H1 (cell line): ENCODE data around the gene IKZF3. TPM values are rescaled to one million over a fixed set of nuclear protein-coding genes. Genes with fewer than 3 reads are reported as not detected.

Experiments
- CTCF ChIA-PET: fragments of 300-600 bp; sonication (Branson Sonifier 250); formaldehyde crosslinking; loops from one replicate; lab custom pipeline; 2021; ENCODE audit not compliant: partially characterized antibody; lab: Charles Lee
- POLR2A ChIA-PET: fragments of 300-600 bp; sonication (Branson Sonifier 250); formaldehyde crosslinking; loops from one replicate; lab custom pipeline; 2021; ENCODE audit warnings: inconsistent platforms; ENCODE audit not compliant: partially characterized antibody; lab: Charles Lee
- DNase-seq, 2 experiments: peaks; one replicate each; pipeline versions ENCODE4 v3.0.0 to v3.0.0-alpha.2; 2010 to 2022; ENCODE audit warnings: low spot score in 2 of 2, low read depth in 1 of 2, mixed read lengths in 1 of 2
- FAIRE-seq: peaks from 2 replicates; lab custom pipeline; 2011; peaks lifted over from hg19 to GRCh38; lab: Jason Lieb, UNC
- H2AFZ ChIP-seq: 2 replicates; pipeline ENCODE4 v1.8.1; 2012; ENCODE audit warnings: low read length, inconsistent platforms
- H2AK5ac ChIP-seq: 2 replicates; pipeline ENCODE4 v1.6.1; 2013; ENCODE audit warnings: low read depth, low read length
- H2BK120ac ChIP-seq: replicated peaks from 2 replicates; pipeline ENCODE3; 2013; ENCODE audit warnings: low read depth, low read length, inconsistent platforms
- H2BK12ac ChIP-seq: 2 replicates; pipeline ENCODE4 v1.6.1; 2013; ENCODE audit warnings: low read depth, low read length
- H2BK15ac ChIP-seq: 2 replicates; pipeline ENCODE4 v1.6.1; 2013; ENCODE audit warnings: low read length
- H2BK20ac ChIP-seq: 2 replicates; pipeline ENCODE4 v1.6.1; 2013; ENCODE audit warnings: low read length
- H2BK5ac ChIP-seq: 2 replicates; pipeline ENCODE4 v1.6.1; 2013; ENCODE audit warnings: low read depth, low read length
- H3K14ac ChIP-seq: 2 replicates; pipeline ENCODE4 v1.6.1; 2013; ENCODE audit warnings: inconsistent platforms; ENCODE audit not compliant: insufficient read length
- H3K18ac ChIP-seq: 2 replicates; pipeline ENCODE4 v1.6.1; 2013; ENCODE audit warnings: low read length; ENCODE audit errors: extremely low read depth
- H3K23ac ChIP-seq: 2 replicates; pipeline ENCODE4 v1.6.1; 2013; ENCODE audit warnings: inconsistent platforms; ENCODE audit not compliant: insufficient read length
- H3K23me2 ChIP-seq: 2 replicates; pipeline ENCODE4 v1.6.1; 2013; ENCODE audit warnings: low read depth, low read length
- H3K27ac ChIP-seq: 2 replicates; pipeline ENCODE4 v1.6.1; 2011; ENCODE audit warnings: low read depth, low read length, inconsistent platforms
- H3K27me3 ChIP-seq, 4 experiments: replicated peaks in 1 of 4; 1 replicate in 1 of 4; 2 replicates in 3 of 4; pipeline versions ENCODE4 v1.6.1 to v1.8.1; 2011 to 2013; ENCODE audit warnings: low read length in 3 of 4, mild to moderate bottlenecking in 3 of 4, inconsistent platforms in 2 of 4, mixed read lengths in 2 of 4, moderate library complexity in 1 of 4; ENCODE audit not compliant: control insufficient read depth in 3 of 4, insufficient read depth in 3 of 4; ENCODE audit errors: extremely low read depth in 1 of 4
- H3K36me3 ChIP-seq, 4 experiments: 2 replicates each; pipeline versions ENCODE4 v1.6.1 to v1.8.1; 2011 to 2013; ENCODE audit warnings: mild to moderate bottlenecking in 4 of 4, low read length in 3 of 4, moderate library complexity in 2 of 4, control low read depth in 1 of 4, inconsistent platforms in 1 of 4; ENCODE audit not compliant: insufficient read depth in 4 of 4, control insufficient read depth in 2 of 4
- H3K4ac ChIP-seq: replicated peaks from 2 replicates; pipeline ENCODE3; 2013; ENCODE audit warnings: low read length, low read depth, mixed read lengths, inconsistent platforms; ENCODE audit not compliant: insufficient read length
- H3K4me1 ChIP-seq, 4 experiments: replicated peaks in 1 of 4; 1 replicate in 1 of 4; 2 replicates in 3 of 4; pipeline versions ENCODE4 v1.6.1 to v1.8.1; 2011 to 2013; ENCODE audit warnings: low read length in 3 of 4, inconsistent platforms in 2 of 4, mixed read lengths in 1 of 4; ENCODE audit not compliant: insufficient read depth in 4 of 4, control insufficient read depth in 3 of 4
- H3K4me2 ChIP-seq, 2 experiments: 2 replicates each; pipeline versions ENCODE4 v1.6.1 to v1.8.1; 2011 to 2013; ENCODE audit warnings: low read depth in 2 of 2, low read length in 2 of 2, control low read depth in 1 of 2, inconsistent platforms in 1 of 2, mild to moderate bottlenecking in 1 of 2; ENCODE audit not compliant: insufficient read depth in 1 of 2
- H3K4me3 ChIP-seq, 4 experiments: fragments of 200-600, 300-600 bp in 1 of 4; sonication (generic), shearing (Covaris generic), sonication (Bioruptor Twin) in 1 of 4; 2 replicates each; pipeline versions ENCODE4 v1.5.1 to v1.8.1; 2011 to 2016; ENCODE audit warnings: low read length in 4 of 4, low read depth in 3 of 4, control low read depth in 2 of 4, inconsistent platforms in 2 of 4, mild to moderate bottlenecking in 2 of 4, mixed read lengths in 1 of 4, moderate library complexity in 1 of 4; ENCODE audit not compliant: insufficient read depth in 2 of 4; ENCODE audit errors: extremely low read depth in 1 of 4
- H3K56ac ChIP-seq: replicated peaks from 2 replicates; pipeline ENCODE3; 2013; ENCODE audit warnings: low read depth, mild to moderate bottlenecking, mixed read lengths, low read length, inconsistent platforms; ENCODE audit not compliant: insufficient read length
- H3K79me1 ChIP-seq: 2 replicates; pipeline ENCODE4 v1.6.1; 2013; ENCODE audit warnings: low read depth, low read length, control low read depth
- H3K79me2 ChIP-seq, 2 experiments: 2 replicates each; pipeline versions ENCODE4 v1.6.1 to v1.8.1; 2012 to 2013; ENCODE audit warnings: low read length in 2 of 2, mild to moderate bottlenecking in 2 of 2, inconsistent platforms in 1 of 2; ENCODE audit not compliant: insufficient read depth in 2 of 2, control insufficient read depth in 1 of 2
- H3K9ac ChIP-seq, 4 experiments: replicated peaks in 1 of 4; 1 replicate in 1 of 4; 2 replicates in 3 of 4; pipeline versions ENCODE4 v1.6.1 to v1.8.1; 2011 to 2013; ENCODE audit warnings: low read depth in 3 of 4, low read length in 3 of 4, control low read depth in 2 of 4, mild to moderate bottlenecking in 2 of 4, moderate library complexity in 2 of 4, inconsistent platforms in 1 of 4; ENCODE audit errors: extremely low read depth in 1 of 4
- H3K9me3 ChIP-seq, 2 experiments: 2 replicates each; pipeline versions ENCODE4 v1.6.1 to v1.8.1; 2012 to 2013; ENCODE audit warnings: mild to moderate bottlenecking in 2 of 2, moderate library complexity in 2 of 2, control low read depth in 1 of 2, inconsistent platforms in 1 of 2, low read depth in 1 of 2, low read length in 1 of 2, mixed read lengths in 1 of 2; ENCODE audit not compliant: insufficient read depth in 2 of 2
- H4K20me1 ChIP-seq, 2 experiments: replicated peaks in 1 of 2; 2 replicates each; pipeline versions ENCODE3 to v1.8.1; 2011 to 2013; ENCODE audit warnings: inconsistent platforms in 2 of 2, low read length in 2 of 2, mild to moderate bottlenecking in 1 of 2; ENCODE audit not compliant: insufficient read depth in 2 of 2, control insufficient read depth in 1 of 2
- H4K5ac ChIP-seq: 2 replicates; pipeline ENCODE4 v1.6.1; 2013; ENCODE audit warnings: low read length, low read depth, mixed read lengths, inconsistent platforms; ENCODE audit not compliant: insufficient read length
- H4K8ac ChIP-seq: 2 replicates; pipeline ENCODE4 v1.8.0; 2013; ENCODE audit warnings: mild to moderate bottlenecking, moderate library complexity, low read length, inconsistent platforms; ENCODE audit not compliant: insufficient read depth; ENCODE audit errors: extremely low read depth
- H4K91ac ChIP-seq: replicated peaks from 2 replicates; pipeline ENCODE3; 2013; ENCODE audit warnings: low read length, mixed read lengths, inconsistent platforms; ENCODE audit not compliant: insufficient read length
- ATF3 ChIP-seq: IDR thresholded peaks from 2 replicates; pipeline ENCODE4 v1.6.1; 2011; ENCODE audit warnings: low read depth, mild to moderate bottlenecking, low read length; ENCODE audit not compliant: insufficient read depth
- BRCA1 ChIP-seq: IDR thresholded peaks from 2 replicates; pipeline ENCODE4 v1.6.1; 2012; ENCODE audit warnings: low read depth, low read length, improper control_type of control experiment
- CEBPB ChIP-seq: IDR thresholded peaks from 2 replicates; pipeline ENCODE4 v1.6.1; 2012; ENCODE audit warnings: low read depth, low read length
- CREB1 ChIP-seq: IDR thresholded peaks from 2 replicates; pipeline ENCODE4 v1.6.1; 2012; ENCODE audit warnings: inconsistent platforms
- POU5F1 ChIP-seq: IDR thresholded peaks from 2 replicates; pipeline ENCODE4 v1.6.1; 2011; ENCODE audit warnings: low read depth, mild to moderate bottlenecking, low read length, moderate library complexity
- RAD21 ChIP-seq, 2 experiments: IDR thresholded peaks in 1 of 2; conservative IDR thresholded peaks in 1 of 2; 2 replicates each; pipeline ENCODE4 v1.6.1; 2011; ENCODE audit warnings: low read depth in 2 of 2, low read length in 2 of 2, improper control_type of control experiment in 1 of 2, inconsistent platforms in 1 of 2, mild to moderate bottlenecking in 1 of 2, moderate library complexity in 1 of 2
- RXRA ChIP-seq: IDR thresholded peaks from 2 replicates; pipeline ENCODE4 v1.6.1; 2011; ENCODE audit warnings: low read depth, mild to moderate bottlenecking, low read length, moderate library complexity; ENCODE audit not compliant: insufficient read depth
- SAP30 ChIP-seq: fragments of 300-600 bp; sonication (generic); IDR thresholded peaks from 2 replicates; pipeline ENCODE4 v1.7.1; 2012; ENCODE audit warnings: low read length, moderate library complexity, mild to moderate bottlenecking, inconsistent platforms; ENCODE audit not compliant: insufficient read depth, insufficient replicate concordance
- USF2 ChIP-seq: IDR thresholded peaks from 2 replicates; pipeline ENCODE4 v1.6.1; 2011; ENCODE audit warnings: low read length, improper control_type of control experiment
- WGBS, 2 experiments: shearing (Covaris generic) in 1 of 2; methylation state at CpG; one replicate each; pipeline versions ENCODE4 v1.1.6 to v1.1.7; 2013 to 2015; ENCODE audit warnings: low lambda C conversion rate in 2 of 2, mixed read lengths in 2 of 2, inconsistent platforms in 1 of 2, low coverage in 1 of 2, missing lambda C conversion rate in 1 of 2; ENCODE audit not compliant: insufficient replicate concordance in 2 of 2, insufficient coverage in 1 of 2, insufficient read length in 1 of 2; ENCODE audit errors: extremely low coverage in 1 of 2, missing lambda C conversion rate in 1 of 2; 5-methylcytosine and 5-hydroxymethylcytosine counted together
- polyA plus RNA-seq, 7 experiments: library from polyadenylated mRNA; depleted of rRNA in 3 of 7; stranded (reverse) in 5 of 7; unstranded in 2 of 7; fragments of >200 nt in 5 of 7; fragments of 200-250 nt in 2 of 7; gene quantifications; 1 replicate in 5 of 7; 2 replicates in 1 of 7; 4 replicates in 1 of 7; pipeline versions ENCODE4 v1.2.1 to v1.2.3, GENCODE V29; 2011 to 2013; ENCODE audit warnings: missing spikeins in 2 of 7, mixed read lengths in 2 of 7
- total RNA-seq: library from RNA; stranded (reverse); fragmentation: NEBNext Ultra II Directional; extraction: Animal tissue kit (Norgen Biotek cat#: 25700); gene quantifications from 2 replicates; pipeline ENCODE4 v1.2.1, GENCODE V29; 2021

IKZF3 gene
- total and polyA plus RNA-seq, 2 of the 8 experiments (the other 6 are each of a cell fraction or from before 2014, with no cell fraction given), result 0.23 to 0.56 TPM

GRCh38 chr17:39754161-39754957 lies 109.8 kb downstream of the IKZF3 start:
- Histone ChIP-seq H3K4me2 (peak overlapping the region; percentile 20 to 98), H4K8ac (peak overlapping the region; percentile 97), H3K27ac (no peak overlapping the region), H3K4ac (peak overlapping the region; percentile 87), H2AK5ac (no peak overlapping the region), H2AFZ (no peak overlapping the region), H2BK5ac (peak overlapping the region; percentile 84; the same call in 1 of the 2 replicates), H3K4me1 (peaks cover 9 to 29% (median 21%) of the 10 kb centered on the region in 4 experiments), H4K91ac (peak overlapping the region; percentile 91), H3K23ac (no peak overlapping the region), H2BK120ac (no peak overlapping the region), H2BK20ac (no peak overlapping the region), H3K9ac (peak overlapping the region in 3 of 4 experiments; percentile 49 to 67 (median 64); a peak in 5 of 7 replicates), H3K27me3 (peaks cover 0 to 3% (median 2%) of the 10 kb centered on the region in 4 experiments; a peak in 2 of 7 replicates), H2BK15ac (0 out of 2 replicates have a peak overlapping the region, but pooled peaks have one; percentile 46), H4K20me1 (no peaks in the 10 kb centered on the region), H3K4me3 (peak overlapping the region; percentile 30 to 82 (median 74)), H3K9me3 (no peaks in the 10 kb centered on the region), H3K36me3 (no peaks in the 10 kb centered on the region), H3K14ac (no peak overlapping the region), H2BK12ac (no peak overlapping the region; the same call in 1 of the 2 replicates), H3K23me2 (peaks cover 10% of the 10 kb centered on the region; the same call in 1 of the 2 replicates), H3K79me2 (no peaks in the 10 kb centered on the region), H4K5ac (peak overlapping the region; percentile 72), H3K79me1 (no peaks in the 10 kb centered on the region; the same call in 1 of the 2 replicates), H3K18ac (peak overlapping the region; percentile 95), H3K56ac (no peak overlapping the region)
- ChIA-PET POLR2A (interaction anchor here (0.6 to 8.1 kb wide), 8 partner anchors 15 to 124 kb away, joined by 3 to 54 read pairs (median 3); partner anchors contain the start of genes ERBB2 and MIEN1), CTCF (interaction anchor here (0.7 to 8.2 kb wide), 23 partner anchors 10 to 560 kb away, joined by 3 to 102 read pairs (median 5); partner anchors contain the start of genes ERBB2, MIEN1, PGAP3 and PNMT)
- WGBS, 2 experiments, result 3% methylated on average over 54 of the region's 91 CpGs; no CpG with 5 or more reads in 1 of the 2 experiments
- FAIRE-seq, result no peak
- peak in 1 of 2 experiments; percentile 96 for DNase-seq
- TF ChIP-seq SAP30, result no peak
- peak; percentile 89 to 92 for TF ChIP-seq RAD21 (IDR thresholded peaks at IDR 0.05 in 1 of 2, conservative IDR thresholded peaks at IDR 0.05 in 1 of 2; ENCODE audit: low read depth in 2 of 2, low read length in 2 of 2)
- TF ChIP-seq RXRA, result no peak
- no peak for TF ChIP-seq CEBPB
- peak; percentile 37 for TF ChIP-seq CREB1
- no peak for TF ChIP-seq USF2
- no peak for TF ChIP-seq ATF3
- no peak for TF ChIP-seq BRCA1
- no peak for TF ChIP-seq POU5F1
